ENCODE data around the gene FOXJ3.

The FOXJ3 gene

DNA sequence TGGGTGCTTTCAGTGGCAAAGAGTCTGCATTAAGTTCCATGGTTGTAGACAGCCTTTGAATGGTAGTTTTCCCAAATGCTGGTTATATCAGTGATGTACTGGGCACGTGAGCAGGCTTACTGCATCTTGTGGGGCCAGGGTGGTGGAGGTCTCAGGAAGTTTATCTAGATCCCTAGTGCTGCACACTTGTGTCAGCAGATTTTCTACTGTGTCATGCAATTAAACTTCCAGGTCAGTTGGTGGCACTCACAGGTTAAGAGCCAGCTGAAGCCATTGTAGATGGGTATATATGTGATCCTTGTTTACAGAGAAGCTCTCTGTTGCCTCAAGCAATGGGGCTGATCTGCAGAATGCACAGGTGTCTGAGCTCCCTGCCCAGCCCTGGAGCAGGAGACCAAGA, 33.0 kb downstream of the FOXJ3 start:
- DNase-seq: no peak

DNA sequence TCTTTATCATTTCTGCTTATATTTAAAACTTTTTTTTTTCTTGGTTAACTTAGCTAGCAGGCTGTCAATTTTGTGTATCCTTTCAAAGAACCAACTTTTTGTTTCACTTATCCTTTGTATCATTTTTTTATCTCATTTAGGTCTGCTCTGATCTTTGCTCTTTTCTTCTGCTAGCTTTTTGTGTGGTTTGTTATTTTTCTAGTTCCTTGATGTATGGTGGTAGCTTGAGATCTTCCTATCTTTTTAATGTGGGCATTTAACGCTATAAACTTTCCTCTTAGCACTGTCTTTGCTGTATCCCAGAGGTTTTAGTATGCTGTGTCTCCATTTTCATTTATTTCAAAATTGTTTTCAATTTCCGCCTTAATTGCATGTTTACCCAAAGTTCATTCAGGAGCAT, 36.5 kb downstream of the FOXJ3 start:
- DNase-seq: no peak

DNA sequence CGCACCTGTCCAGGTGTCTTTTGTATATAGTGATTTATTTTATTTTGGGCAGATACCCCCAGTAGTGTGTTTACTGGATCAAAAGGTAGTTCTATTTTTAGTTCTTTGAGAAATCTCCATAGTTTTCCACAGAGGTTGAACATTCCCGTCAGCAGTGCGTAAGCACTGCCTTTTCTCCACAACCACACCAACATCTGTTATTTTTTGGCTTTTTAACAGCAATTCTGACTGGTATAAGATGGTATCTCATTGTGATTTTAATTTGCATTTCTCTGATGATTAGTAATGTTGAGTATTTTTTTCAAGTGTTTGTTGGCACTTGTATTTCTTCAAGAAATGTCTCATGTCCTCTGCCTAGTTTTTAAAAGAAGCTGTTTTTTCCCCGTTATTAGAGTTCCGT, 39.2 kb downstream of the FOXJ3 start:
- DNase-seq: no peak

- DNase-seq: no peak
Observed at GRCh38 chr1:42290130-42290529, 44.9 kb downstream of the FOXJ3 start.

GRCh38 chr1:42288311-42288985, 46.6 kb downstream of the FOXJ3 start:
- no peak for DNase-seq

DNA sequence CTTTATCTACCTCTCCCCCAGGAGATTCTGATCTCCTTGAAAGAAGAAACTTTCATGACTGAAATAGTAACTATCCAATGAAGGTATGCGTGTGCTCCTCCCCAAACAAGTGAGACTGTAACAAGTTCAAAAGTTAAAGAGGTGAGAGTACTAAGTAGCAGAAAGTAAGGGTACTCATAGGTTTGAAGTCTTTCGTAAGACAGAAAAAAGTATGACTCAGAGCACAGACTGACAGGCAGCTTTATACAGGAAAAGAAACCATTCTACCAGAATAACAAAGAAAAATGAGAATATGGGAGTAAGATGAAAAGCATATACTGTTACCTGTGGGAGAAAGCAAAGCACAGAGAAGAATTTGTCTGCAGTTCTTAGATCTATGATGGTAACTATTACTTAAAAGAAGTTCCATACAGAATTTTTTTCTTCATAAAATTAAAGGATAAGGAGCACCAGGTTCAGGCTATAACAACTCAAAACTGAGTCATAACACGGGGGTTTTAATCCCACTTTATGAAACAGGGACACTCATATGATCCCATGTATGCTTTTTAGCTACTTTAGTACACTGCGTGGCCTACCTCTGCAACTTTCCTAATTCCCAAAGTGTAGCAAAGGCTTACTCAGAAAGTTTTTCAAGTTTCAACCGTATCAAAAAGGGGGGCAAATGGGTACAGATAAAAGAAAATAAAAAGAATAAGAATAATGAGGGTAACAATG, 52.0 kb downstream of the FOXJ3 start:
- DNase-seq: no peak

GRCh38 chr1:42282024-42282579, 52.9 kb downstream of the FOXJ3 start:
- DNase-seq: no peak

DNA sequence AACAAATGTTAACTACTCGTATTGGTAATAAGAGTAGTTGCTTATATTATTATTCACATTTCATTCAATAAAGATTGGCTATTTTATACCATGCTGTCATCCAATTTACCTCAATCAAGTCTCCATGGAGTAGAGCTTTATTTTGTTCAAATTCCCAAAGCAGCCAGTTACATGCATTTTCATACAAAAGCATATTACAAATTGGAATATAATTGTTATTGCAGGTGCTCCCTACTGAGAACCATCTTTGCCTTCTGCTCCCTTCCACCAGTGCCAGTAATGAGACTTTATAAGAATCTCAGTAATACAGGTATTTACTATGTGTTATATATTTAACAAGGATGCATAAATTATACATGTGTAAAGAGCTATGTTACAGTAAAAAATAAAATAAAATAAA, 54.2 kb downstream of the FOXJ3 start:
- no peak for DNase-seq

DNA sequence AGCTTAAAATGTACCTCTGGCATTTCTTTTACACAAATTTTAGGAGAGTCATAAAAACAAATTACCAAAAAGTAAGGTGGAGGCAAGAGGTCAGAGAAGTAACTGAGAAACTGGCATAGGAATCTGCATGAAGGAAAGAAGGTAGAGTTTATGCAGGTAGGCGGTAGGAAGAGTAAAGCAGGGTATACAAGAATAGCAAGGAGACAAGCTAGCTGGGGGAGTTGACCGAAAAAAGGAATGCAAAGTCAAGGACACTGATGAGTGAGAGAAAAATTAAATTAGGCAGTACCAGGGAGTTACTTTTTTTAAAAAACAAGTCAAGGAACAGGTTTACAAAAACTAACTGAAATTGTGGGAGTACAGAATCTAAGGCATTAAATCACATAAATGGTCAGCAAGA, 56.0 kb downstream of the FOXJ3 start:
- DNase-seq: no peak

DNA sequence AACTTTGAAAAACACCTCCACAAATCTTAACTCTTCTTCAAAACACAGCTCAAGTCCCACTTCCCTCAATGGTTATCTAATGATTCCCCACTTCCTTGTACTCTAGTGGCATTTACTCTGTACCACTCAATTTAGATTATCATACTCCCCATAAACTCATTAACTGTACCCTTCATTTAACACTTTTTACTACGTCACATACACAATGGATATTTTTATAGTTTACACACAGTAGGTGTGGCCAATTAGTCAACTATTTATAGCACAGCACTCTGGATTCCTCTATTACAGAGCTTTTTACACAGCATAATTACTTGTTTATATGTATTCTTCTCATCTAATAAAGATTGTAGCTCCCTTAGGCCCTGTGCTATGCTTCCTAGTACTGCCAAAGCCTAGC, 62.1 kb downstream of the FOXJ3 start:
- DNase-seq: no peak

DNA sequence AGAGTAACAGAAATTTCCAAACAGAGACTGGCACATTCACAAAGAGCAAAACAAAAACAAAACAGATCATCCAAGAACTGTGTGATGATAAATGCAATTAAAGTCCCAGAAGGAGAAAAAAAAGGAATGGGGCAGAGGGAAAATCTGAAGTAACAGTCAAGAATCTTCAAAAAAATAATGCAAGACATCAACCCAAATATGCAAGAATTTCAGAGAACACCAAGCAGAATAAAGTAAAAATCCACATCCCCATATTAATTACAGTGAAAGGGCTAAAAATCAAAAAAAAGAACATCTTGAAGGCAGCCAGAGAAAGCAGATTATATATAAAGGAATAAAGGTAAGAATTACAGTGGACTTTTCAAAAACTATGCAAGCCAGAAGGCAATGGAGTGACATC, 67.1 kb downstream of the FOXJ3 start:
- DNase-seq: no peak

DNA sequence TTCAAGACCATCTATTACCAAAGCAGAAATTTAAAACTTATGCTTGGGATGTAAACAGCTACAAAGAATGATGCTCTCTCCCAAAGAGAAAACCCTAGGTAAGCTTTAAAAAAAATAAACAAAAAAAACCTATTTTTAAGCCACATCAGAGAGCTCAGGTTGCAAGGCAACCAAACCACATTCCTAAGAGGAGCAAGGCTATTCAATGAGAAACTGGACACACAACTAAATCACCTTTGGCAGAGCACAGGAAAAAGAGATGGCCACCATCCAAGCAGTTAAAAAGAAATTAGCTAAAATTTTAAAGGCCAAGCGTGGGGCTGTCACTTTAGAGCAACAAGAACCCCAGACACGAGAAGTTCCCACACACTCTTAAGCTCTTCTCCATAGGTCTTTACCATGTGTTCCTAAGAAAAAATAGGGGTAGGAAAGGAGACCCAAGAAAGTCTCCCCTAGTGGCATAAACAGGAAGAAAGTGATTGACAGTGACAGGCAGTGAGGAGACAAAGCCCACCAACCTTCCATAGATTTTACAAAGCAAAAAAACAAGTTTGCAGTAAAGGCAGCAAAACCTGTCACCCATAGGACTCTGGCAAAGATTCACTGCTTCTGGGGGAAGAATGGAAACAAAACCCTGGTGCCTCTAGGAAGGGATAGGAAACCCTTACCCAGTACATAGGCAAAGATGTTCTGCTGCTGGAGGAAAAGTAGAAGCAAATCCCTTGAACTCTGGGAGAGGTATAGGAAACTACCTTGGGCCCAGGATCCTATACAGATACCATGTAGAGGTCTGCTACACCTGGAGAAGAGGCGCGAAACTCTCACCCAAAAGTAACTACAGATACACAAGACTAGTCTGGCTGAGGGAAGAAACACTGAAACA, 68.5 kb downstream of the FOXJ3 start:
- DNase-seq: no peak

DNA sequence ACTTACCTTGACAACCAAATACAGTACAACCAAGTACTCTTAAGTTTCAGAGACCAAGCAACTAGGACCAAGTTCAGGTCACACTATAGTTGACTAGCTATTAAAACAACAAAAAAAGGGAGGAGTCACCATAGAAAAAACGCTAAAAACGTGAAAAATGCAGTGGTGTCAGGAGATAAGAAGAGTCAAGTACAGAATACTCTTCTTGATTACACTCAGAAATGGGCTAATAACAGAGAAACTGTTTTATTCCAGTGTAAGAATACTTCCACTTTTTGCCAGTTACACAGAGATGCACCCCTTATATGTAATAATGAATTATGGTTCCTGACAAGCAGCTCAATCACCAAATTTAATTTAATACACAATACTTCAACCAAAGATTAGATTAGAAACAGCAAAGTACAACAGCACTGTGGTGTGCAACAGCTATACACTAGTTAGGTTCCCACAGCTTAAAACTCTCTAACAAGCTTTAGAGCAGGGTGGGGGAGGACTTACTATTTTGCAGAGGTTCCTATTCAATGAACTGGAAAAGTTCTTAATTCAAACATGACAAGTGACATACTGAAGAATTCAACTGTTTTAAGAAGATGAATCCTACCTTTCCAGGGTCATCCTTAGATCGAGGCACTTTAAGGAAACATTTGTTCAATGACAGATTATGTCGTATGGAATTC, 70.4 kb downstream of the FOXJ3 start:
- no peak for DNase-seq

DNA sequence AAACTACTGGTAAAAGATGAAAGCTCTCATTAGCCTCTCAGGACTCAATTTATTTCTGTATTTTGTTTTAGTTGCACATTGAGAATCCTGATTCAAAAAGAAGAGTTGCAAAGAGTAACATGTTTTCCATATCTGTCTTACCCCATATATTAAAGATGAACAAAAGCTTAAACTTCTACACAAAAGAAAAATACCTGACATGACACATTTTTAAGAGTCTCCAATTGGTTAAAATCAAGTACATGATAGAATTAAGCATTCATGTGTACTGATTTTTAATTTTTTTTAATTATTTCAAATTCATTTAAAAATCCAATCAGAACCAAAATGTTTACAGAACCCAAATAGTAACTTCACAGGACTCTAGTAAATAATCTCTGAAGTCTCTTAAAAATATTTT, 72.0 kb downstream of the FOXJ3 start:
- no peak for DNase-seq

- DNase-seq: no peak
Observed at GRCh38 chr1:42260376-42261070, 74.5 kb downstream of the FOXJ3 start.

- no peak for DNase-seq
Observed at GRCh38 chr1:42259739-42260064, 75.3 kb downstream of the FOXJ3 start.

- DNase-seq: no peak
Observed at GRCh38 chr1:42259059-42259738, 75.8 kb downstream of the FOXJ3 start.

GRCh38 chr1:42258218-42258617, 76.8 kb downstream of the FOXJ3 start:
- DNase-seq: no peak

- no peak for DNase-seq
Observed at GRCh38 chr1:42251042-42251441, 84.0 kb downstream of the FOXJ3 start.

GRCh38 chr1:42250164-42250563, 84.9 kb downstream of the FOXJ3 start:
- no peak for DNase-seq

- no peak for DNase-seq
Observed at GRCh38 chr1:42240966-42241755, 93.9 kb downstream of the FOXJ3 start.
